ENCODE data around the gene WDR91.

DNA sequence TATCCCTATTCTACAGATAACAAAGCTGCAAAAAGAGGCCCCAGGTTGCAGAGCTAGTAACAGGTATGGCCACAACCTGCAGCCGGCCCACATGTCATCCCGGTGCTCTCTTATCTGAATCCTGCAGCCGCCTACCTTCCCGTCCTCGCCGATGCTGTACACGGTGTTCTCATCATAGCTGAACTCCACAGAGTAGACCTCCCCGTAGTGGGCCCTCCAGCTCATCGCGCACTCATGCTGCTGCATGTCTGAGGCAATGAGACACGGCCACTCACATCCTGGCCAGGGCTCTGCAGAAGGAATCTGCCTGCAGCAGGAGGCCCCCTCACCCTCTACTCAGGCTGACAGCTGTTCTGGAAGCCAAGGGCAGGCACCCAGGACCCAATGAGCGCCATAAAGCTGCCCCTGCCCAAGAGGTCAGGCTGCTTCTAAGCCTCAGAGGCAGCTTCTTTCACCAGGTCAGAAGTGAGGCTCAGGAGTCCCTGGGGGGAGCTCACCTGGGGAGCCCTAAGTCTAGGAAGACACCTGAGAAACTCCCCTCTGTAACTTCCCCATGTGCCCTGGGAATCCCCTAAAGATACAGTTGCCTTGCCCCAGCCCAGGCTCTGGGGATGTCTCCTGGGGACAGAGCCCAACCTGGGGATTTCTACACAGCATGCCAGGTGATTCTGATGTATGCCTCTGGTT, 22.9 kb downstream of the WDR91 start:
- no peak for TF ChIP-seq CTCF (IDR thresholded peaks at IDR 0.05; ENCODE audit: insufficient read depth, low read length, poor library complexity, severe bottlenecking)
- no peak for TF ChIP-seq EZH2phosphoT487 (conservative IDR thresholded peaks at IDR 0.05; ENCODE audit: low read length)

Measured in SU-DHL-6 (cell line).